WTC11 (cell line): ENCODE results near the gene GPATCH4. TPM values are rescaled to one million over a fixed set of nuclear protein-coding genes. Genes with fewer than 3 reads are reported as not detected.

Source experiments
- AFF4 ChIP-seq: sonication (generic); formaldehyde crosslinking; IDR thresholded peaks from 2 replicates; pipeline ENCODE4 v1.8.1; 2023; ENCODE audit warnings: mild to moderate bottlenecking, missing genetic modification reagents, borderline replicate concordance
- ARID4B ChIP-seq: sonication (generic); formaldehyde crosslinking; IDR thresholded peaks from 2 replicates; pipeline ENCODE4 v1.8.0; 2023; ENCODE audit warnings: missing genetic modification reagents, mild to moderate bottlenecking, borderline replicate concordance
- ATF6 ChIP-seq: sonication (generic); formaldehyde crosslinking; IDR thresholded peaks from 2 replicates; pipeline ENCODE4 v1.8.1; 2023; ENCODE audit warnings: mild to moderate bottlenecking, missing genetic modification reagents
- E2F4 ChIP-seq: sonication (generic); formaldehyde crosslinking; IDR thresholded peaks from 2 replicates; pipeline ENCODE4 v1.8.1; 2022; ENCODE audit warnings: low read depth, mild to moderate bottlenecking, moderate library complexity, missing genetic modification reagents, borderline replicate concordance
- E2F5 ChIP-seq: sonication (generic); formaldehyde crosslinking; IDR thresholded peaks from 2 replicates; pipeline ENCODE4 v1.8.1; 2022; ENCODE audit warnings: mild to moderate bottlenecking, moderate library complexity, missing genetic modification reagents
- EMX1 ChIP-seq: fragments of 250-450 bp; sonication (Bioruptor Pico); IDR thresholded peaks from 2 replicates; pipeline ENCODE4 v1.8.0; 2021; ENCODE audit warnings: mild to moderate bottlenecking
- ESRRA ChIP-seq: sonication (generic); formaldehyde crosslinking; IDR thresholded peaks from 2 replicates; pipeline ENCODE4 v1.8.1; 2022; ENCODE audit warnings: mild to moderate bottlenecking, missing genetic modification reagents, borderline replicate concordance
- FOXP1 ChIP-seq: sonication (generic); formaldehyde crosslinking; IDR thresholded peaks from 2 replicates; pipeline ENCODE4 v1.8.0; 2022; ENCODE audit warnings: missing genetic modification reagents, mild to moderate bottlenecking, moderate library complexity, borderline replicate concordance
- GABPB1 ChIP-seq: sonication (generic); formaldehyde crosslinking; IDR thresholded peaks from 2 replicates; pipeline ENCODE4 v1.8.1; 2023; ENCODE audit warnings: mild to moderate bottlenecking, missing genetic modification reagents
- HMGA2 ChIP-seq: fragments of 250-450 bp; sonication (Bioruptor Pico); IDR thresholded peaks from 2 replicates; pipeline ENCODE4 v1.4.0; 2021; ENCODE audit warnings: mild to moderate bottlenecking, moderate library complexity
- MYBL2 ChIP-seq: sonication (generic); formaldehyde crosslinking; IDR thresholded peaks from 2 replicates; pipeline ENCODE4 v1.8.1; 2023; ENCODE audit warnings: mild to moderate bottlenecking, moderate library complexity, missing genetic modification reagents
- NFYB ChIP-seq: sonication (generic); formaldehyde crosslinking; conservative IDR thresholded peaks from 2 replicates; pipeline ENCODE4 v1.8.0; 2022; ENCODE audit warnings: low read depth, missing genetic modification reagents
- NR2C2 ChIP-seq: sonication (generic); formaldehyde crosslinking; IDR thresholded peaks from 2 replicates; pipeline ENCODE4 v1.8.0; 2022; ENCODE audit warnings: mild to moderate bottlenecking, missing genetic modification reagents
- NR3C1 ChIP-seq: sonication (generic); formaldehyde crosslinking; conservative IDR thresholded peaks from 2 replicates; pipeline ENCODE4 v1.8.1; 2023; ENCODE audit warnings: low read depth, mild to moderate bottlenecking, missing genetic modification reagents
- OVOL2 ChIP-seq: fragments of 250-450 bp; sonication (Bioruptor Pico); IDR thresholded peaks from 2 replicates; pipeline ENCODE4 v1.9.0; 2021; ENCODE audit warnings: mild to moderate bottlenecking, borderline replicate concordance
- RORB ChIP-seq: fragments of 250-450 bp; sonication (Bioruptor Pico); IDR thresholded peaks from 2 replicates; pipeline ENCODE4 v1.9.0; 2021; ENCODE audit warnings: mild to moderate bottlenecking
- SP1 ChIP-seq: sonication (generic); formaldehyde crosslinking; conservative IDR thresholded peaks from 2 replicates; pipeline ENCODE4 v1.8.1; 2022; ENCODE audit warnings: missing genetic modification reagents
- ZNF232 ChIP-seq: sonication (generic); formaldehyde crosslinking; IDR thresholded peaks from 2 replicates; pipeline ENCODE4 v1.8.0; 2022; ENCODE audit warnings: mild to moderate bottlenecking, missing genetic modification reagents
- ZNF263 ChIP-seq: sonication (generic); formaldehyde crosslinking; IDR thresholded peaks from 2 replicates; pipeline ENCODE4 v1.8.1; 2022; ENCODE audit warnings: low read depth, mild to moderate bottlenecking, moderate library complexity, missing genetic modification reagents
- ZNF423 ChIP-seq: fragments of 250-450 bp; sonication (Bioruptor Pico); IDR thresholded peaks from 2 replicates; pipeline ENCODE4 v2.1.2; 2022; ENCODE audit warnings: mild to moderate bottlenecking, moderate library complexity
- total RNA-seq: library from RNA; stranded (reverse); gene quantifications from 3 replicates; pipeline ENCODE4 v1.2.3, GENCODE V29; 2021
- TF ChIP-seq, protein P1 (sequence below): sonication (generic); formaldehyde crosslinking; IDR thresholded peaks from 2 replicates; pipeline ENCODE4 v1.8.1; 2022; ENCODE audit warnings: mild to moderate bottlenecking, missing genetic modification reagents, moderate library complexity, borderline replicate concordance
- TF ChIP-seq, protein P2 (sequence below): sonication (generic); formaldehyde crosslinking; IDR thresholded peaks from 2 replicates; pipeline ENCODE4 v1.8.1; 2023; ENCODE audit warnings: mild to moderate bottlenecking, missing genetic modification reagents
- TF ChIP-seq, protein P3 (sequence below): fragments of 250-450 bp; sonication (Bioruptor Pico); IDR thresholded peaks from 2 replicates; pipeline ENCODE4 v1.9.0; 2021; ENCODE audit warnings: mild to moderate bottlenecking

The GPATCH4 gene
- total RNA-seq, 1 experiment from 2014 or later = 50.1 TPM

DNA sequence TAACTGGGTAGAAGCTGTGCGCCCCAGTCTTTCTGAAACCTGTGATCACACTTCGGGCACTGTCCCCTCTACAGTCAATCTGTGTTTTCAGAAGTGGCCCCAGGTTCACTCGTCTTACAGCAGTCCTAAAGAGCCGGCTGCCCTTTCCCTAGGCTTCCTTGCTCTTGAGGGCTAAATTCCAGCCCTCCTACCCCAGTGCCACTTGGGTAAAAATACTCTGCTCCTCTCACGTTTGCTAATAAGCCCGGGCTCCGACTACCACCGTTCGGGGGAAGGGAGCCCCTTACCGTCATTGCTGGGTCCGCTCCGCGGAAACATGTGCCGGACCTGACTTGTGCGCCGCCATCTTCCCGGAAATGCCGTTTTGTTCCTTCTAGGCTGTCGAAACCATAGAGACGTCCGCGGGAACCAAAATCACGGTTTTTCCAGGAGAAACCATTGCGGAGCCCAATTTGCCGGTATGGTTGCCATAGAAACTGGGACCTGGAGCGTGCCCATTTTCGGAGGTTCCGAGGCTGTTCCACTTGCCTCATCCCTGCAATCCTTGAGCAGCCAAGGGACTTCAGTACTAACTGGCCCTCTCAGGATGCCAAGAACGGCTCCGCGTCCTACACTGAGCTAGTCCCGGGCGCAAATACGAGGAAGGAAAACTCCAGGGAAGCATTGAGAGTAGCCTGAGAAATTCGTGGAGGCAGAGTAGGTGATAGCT lies at the start of gene GPATCH4 (continued):
- TF ChIP-seq, protein P1, sequence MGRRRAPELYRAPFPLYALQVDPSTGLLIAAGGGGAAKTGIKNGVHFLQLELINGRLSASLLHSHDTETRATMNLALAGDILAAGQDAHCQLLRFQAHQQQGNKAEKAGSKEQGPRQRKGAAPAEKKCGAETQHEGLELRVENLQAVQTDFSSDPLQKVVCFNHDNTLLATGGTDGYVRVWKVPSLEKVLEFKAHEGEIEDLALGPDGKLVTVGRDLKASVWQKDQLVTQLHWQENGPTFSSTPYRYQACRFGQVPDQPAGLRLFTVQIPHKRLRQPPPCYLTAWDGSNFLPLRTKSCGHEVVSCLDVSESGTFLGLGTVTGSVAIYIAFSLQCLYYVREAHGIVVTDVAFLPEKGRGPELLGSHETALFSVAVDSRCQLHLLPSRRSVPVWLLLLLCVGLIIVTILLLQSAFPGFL (CRISPR knock-in tag) = no peak
- no peak for TF ChIP-seq AFF4 (CRISPR knock-in tag)
- TF ChIP-seq NFYB (CRISPR knock-in tag) = no peak
- no peak for TF ChIP-seq HMGA2
- no peak for TF ChIP-seq ATF6 (CRISPR knock-in tag)
- no peak for TF ChIP-seq E2F4 (CRISPR knock-in tag)
- peak; percentile 79; the same call in 1 of the 2 replicates for TF ChIP-seq ARID4B
- peak; percentile 70; the same call in 1 of the 2 replicates for TF ChIP-seq GABPB1 (CRISPR knock-in tag)
- TF ChIP-seq EMX1 (CRISPR knock-in tag) = no peak
- no peak for TF ChIP-seq ZNF423 (CRISPR knock-in tag)
- TF ChIP-seq ESRRA (CRISPR knock-in tag) = peak; percentile 68; the same call in 1 of the 2 replicates
- TF ChIP-seq, protein P2, sequence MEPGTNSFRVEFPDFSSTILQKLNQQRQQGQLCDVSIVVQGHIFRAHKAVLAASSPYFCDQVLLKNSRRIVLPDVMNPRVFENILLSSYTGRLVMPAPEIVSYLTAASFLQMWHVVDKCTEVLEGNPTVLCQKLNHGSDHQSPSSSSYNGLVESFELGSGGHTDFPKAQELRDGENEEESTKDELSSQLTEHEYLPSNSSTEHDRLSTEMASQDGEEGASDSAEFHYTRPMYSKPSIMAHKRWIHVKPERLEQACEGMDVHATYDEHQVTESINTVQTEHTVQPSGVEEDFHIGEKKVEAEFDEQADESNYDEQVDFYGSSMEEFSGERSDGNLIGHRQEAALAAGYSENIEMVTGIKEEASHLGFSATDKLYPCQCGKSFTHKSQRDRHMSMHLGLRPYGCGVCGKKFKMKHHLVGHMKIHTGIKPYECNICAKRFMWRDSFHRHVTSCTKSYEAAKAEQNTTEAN (CRISPR knock-in tag) = peak; percentile 28; the same call in 1 of the 2 replicates
- no peak for TF ChIP-seq ZNF263 (CRISPR knock-in tag)
- peak; percentile 68; the same call in 1 of the 2 replicates for TF ChIP-seq E2F5 (CRISPR knock-in tag)
- TF ChIP-seq, protein P3, sequence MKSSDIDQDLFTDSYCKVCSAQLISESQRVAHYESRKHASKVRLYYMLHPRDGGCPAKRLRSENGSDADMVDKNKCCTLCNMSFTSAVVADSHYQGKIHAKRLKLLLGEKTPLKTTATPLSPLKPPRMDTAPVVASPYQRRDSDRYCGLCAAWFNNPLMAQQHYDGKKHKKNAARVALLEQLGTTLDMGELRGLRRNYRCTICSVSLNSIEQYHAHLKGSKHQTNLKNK (CRISPR knock-in tag) = no peak
- TF ChIP-seq NR3C1 (CRISPR knock-in tag) = no peak
- TF ChIP-seq ZNF232 (CRISPR knock-in tag) = 0 out of 2 replicates have a peak, but pooled peaks have one; percentile 51
- no peak for TF ChIP-seq OVOL2
- TF ChIP-seq SP1 (CRISPR knock-in tag) = no peak
- no peak for TF ChIP-seq NR2C2 (CRISPR knock-in tag)
- TF ChIP-seq MYBL2 = no peak
- peak; percentile 44; the same call in 1 of the 2 replicates for TF ChIP-seq FOXP1 (CRISPR knock-in tag)
- no peak for TF ChIP-seq RORB (CRISPR knock-in tag)
